ENCODE measurements around the gene TMEM26. TPM values are rescaled to one million over a fixed set of nuclear protein-coding genes. Genes with fewer than 3 reads are reported as not detected.

Gene TMEM26
- under 1 TPM in 2 of 4 donors, not detected in 2; 0.03 to 0.07 TPM for total RNA-seq

GRCh38 chr10:61452655-61453641 is at the start of gene TMEM26:
TSS of gene TMEM26 (minus strand) at chr10:61453381. CDS start at chr10:61453081, 300 bp downstream.
- peak in 1 of 2 donors; percentile 84 for DNase-seq (ENCODE audit: low spot score in 2 of 2)
- no peak for TF ChIP-seq POLR2A (IDR thresholded peaks at IDR 0.05)
- TF ChIP-seq CTCF (IDR thresholded peaks at IDR 0.05), result no peak
- intact Hi-C loops (cut with DNase I; ENCODE audit: low total_unique reads), result no loop called here
- 7 to 8% methylated on average over 47 to 52 of the region's 58 CpGs for WGBS, 2 donors
- H3K4me3 ChIP-seq (ENCODE audit: low read depth, poor library complexity, severe bottlenecking), result no peak within 1 kb of the TSS

GRCh38 chr10:61500460-61500859 is 47.3 kb upstream of the TMEM26 start:
- intact Hi-C loops (cut with DNase I; ENCODE audit: low total_unique reads), result no loop called here
- H3K4me3 ChIP-seq (ENCODE audit: low read depth, poor library complexity, severe bottlenecking), result no peak overlapping the region
- no peak for DNase-seq (ENCODE audit: low spot score in 2 of 2)
- TF ChIP-seq CTCF (IDR thresholded peaks at IDR 0.05), result no peak
- TF ChIP-seq POLR2A (IDR thresholded peaks at IDR 0.05), result no peak

DNA sequence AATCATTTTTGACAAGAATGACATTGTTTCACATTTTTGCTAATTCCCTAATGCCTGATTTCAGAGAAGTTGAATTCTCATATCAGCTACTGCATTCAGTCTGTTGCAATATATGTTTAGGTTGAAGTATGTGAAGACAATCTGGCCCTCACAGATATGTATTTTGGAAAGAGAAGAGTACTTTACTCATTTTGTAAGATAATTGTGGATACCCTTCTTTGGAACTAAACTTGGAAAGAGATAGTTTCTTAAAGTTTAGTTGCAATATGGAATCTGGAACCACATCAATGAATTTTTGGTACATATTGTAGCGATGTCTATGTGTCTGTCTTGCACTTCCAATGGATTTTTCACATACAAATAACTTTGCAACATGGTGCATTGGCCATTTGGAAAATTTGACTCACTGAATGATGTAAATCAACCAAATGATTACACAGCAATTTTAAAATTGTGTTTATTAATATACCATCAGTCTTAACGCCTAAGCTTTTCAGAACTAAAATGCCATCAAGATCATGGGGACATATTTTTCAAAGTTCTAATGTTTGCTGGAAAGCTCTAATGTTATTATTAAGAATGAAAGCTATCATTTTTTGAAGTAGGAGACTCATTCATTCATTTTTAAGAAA is 39.3 kb upstream of the TMEM26 start:
- H3K4me3 ChIP-seq (ENCODE audit: low read depth, poor library complexity, severe bottlenecking), result no peak overlapping the region
- intact Hi-C loops (cut with DNase I; ENCODE audit: low total_unique reads), result no loop called here
- TF ChIP-seq POLR2A (IDR thresholded peaks at IDR 0.05), result no peak
- no peak for TF ChIP-seq CTCF (IDR thresholded peaks at IDR 0.05)
- WGBS, 2 donors, result 93 to 95% methylated on average over 2 of the region's 2 CpGs
- DNase-seq (ENCODE audit: low spot score in 2 of 2), result no peak

DNA sequence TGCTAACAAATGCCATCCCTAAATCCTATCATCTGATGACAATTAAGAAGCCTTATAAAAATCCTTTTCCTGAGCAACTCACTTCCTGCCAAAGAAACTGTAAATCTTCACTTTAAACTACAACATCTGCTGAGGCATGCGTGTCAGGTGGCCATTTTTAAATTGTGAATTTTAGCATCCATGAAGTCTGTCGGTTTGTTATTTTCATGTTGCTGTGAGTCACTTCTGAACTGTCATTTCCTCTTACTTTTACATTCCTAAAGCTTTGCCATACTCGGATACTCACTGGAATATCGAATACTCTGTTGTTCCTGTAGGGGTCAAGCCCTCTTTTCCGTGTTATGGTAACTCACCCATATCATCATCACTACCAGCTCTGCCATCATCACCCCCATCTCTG is 34.3 kb upstream of the TMEM26 start:
- TF ChIP-seq POLR2A (IDR thresholded peaks at IDR 0.05) (no peak), CTCF (IDR thresholded peaks at IDR 0.05) (no peak)
- intact Hi-C loops (cut with DNase I; ENCODE audit: low total_unique reads), result no loop called here
- H3K4me3 ChIP-seq (ENCODE audit: low read depth, poor library complexity, severe bottlenecking), result no peak overlapping the region
- WGBS, 2 donors, result 56 to 58% methylated on average over 5 of the region's 5 CpGs
- DNase-seq (ENCODE audit: low spot score in 2 of 2), result no peak

DNA sequence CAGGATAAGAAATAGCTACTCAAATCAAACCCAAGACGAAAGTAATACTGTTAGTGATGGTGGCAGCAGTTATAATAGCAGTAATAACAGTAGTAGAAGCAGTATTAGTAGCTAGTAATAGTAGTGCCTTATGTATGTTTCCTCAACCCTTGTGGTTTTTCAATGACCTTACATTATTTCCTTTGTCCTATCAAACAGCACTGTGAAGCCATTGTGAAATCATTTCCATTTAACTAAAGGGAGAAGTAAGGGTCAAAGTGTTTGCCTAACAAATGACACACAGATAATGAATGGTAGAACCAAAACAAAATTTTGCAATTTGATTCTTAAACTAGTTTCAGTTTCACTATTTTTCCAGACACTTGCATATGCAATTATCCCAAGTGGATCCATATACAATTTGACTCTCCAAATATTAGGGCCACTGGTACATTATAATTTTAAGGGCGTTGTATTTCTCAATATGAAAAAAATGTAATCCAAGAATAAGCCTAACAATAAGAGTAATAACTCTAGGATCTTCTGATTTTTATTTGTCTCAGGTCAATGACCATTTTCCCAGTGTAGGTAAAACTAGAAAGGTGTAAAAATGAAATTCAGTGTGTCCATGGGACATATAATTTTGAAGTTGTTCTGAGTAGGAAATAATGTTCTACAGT is 33.7 kb upstream of the TMEM26 start:
- TF ChIP-seq POLR2A (IDR thresholded peaks at IDR 0.05), result no peak
- TF ChIP-seq CTCF (IDR thresholded peaks at IDR 0.05), result no peak

More for the DNA sequence above, 33.7 kb upstream of the TMEM26 start:
- H3K4me3 ChIP-seq (ENCODE audit: low read depth, poor library complexity, severe bottlenecking), result no peak overlapping the region
- WGBS, 2 donors, result 89 to 93% methylated on average over 2 of the region's 2 CpGs
- intact Hi-C loops (cut with DNase I; ENCODE audit: low total_unique reads), result no loop called here
- no peak for DNase-seq (ENCODE audit: low spot score in 2 of 2)
